ENCODE measurements around the gene KCTD21. TPM values are rescaled to one million over a fixed set of nuclear protein-coding genes. Genes with fewer than 3 reads are reported as not detected.
"Not testable (repeated sequence)": the region's sequence is repeated elsewhere in the genome, so short reads cannot be mapped to it uniquely, and the experiment has no call there.

KCTD21 gene
- polyA plus RNA-seq, 2 donors: 6.3 to 7.0 TPM

DNA sequence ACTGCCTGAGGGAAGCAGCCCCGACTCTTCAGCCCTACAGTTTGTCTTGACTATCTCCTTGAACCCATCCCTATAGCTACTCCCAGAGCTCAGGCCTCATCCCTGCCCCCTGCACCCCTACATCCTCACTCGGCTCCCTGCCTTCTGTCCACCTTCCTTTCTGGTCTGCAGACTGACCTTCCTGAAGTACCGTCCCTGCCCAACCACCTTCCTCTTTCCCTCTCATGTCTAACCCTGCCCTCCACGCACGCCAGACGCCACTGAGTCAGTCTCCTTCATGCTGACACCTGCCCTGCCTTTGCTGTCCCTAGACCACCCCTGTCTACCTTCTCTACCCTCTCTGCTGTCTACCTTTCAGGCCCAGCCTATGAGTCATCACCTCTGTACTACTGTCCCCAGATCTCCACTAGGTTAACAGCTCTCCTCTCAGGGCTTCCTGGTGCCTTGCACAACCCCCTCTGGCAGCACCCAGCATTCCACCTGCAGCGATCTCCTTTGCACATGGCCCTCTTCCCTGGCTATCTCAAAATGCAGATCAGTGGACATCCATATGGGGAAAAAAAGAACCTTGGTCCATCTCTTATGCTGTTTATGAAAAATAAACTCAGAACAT is 8.9 kb downstream of the KCTD21 start:
- 84 to 86% methylated on average over 7 of the region's 7 CpGs for WGBS, 2 donors
- Histone ChIP-seq H3K4me1 (ENCODE audit: control insufficient read depth in 2 of 2, insufficient read depth in 2 of 2, low read length in 1 of 2) (peaks cover 4 to 5% of the 10 kb centered on the region in 2 donors), H3K9me3 (ENCODE audit: control insufficient read depth in 2 of 2, insufficient read depth in 1 of 2, low read depth in 1 of 2, low read length in 1 of 2) (no peaks in the 10 kb centered on the region), H3K36me3 (ENCODE audit: control insufficient read depth in 2 of 2, insufficient read depth in 2 of 2, low read length in 1 of 2) (peaks cover 2 to 5% of the 10 kb centered on the region in 2 donors), H3K27ac (ENCODE audit: low read depth in 2 of 2, low read length in 1 of 2) (no peak overlapping the region), H3K27me3 (ENCODE audit: control insufficient read depth in 1 of 2, insufficient read depth in 2 of 2, low read length in 2 of 2) (no peaks in the 10 kb centered on the region), H3K4me3 (ENCODE audit: low read depth in 1 of 2, low read length in 2 of 2) (no peak overlapping the region)

DNA sequence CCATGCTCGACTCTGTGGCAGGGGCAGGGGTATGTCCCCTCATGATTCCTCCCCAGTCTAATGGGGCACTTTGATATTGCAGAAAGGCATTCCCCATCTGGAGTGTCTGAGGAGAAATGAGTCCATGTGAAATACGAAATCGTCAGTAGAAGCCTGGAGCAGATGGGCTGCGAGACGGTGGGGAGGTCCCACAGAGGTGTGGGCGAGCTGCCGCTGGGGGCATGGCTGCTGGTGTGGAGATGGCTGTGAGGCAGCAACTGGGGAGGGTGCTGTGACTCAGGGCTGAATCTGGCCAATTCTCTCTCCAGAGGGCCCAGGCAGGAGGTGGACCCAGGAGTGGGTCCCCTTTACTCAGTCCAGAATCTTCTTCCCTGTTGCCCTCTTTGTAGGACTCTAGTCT is 11.2 kb downstream of the KCTD21 start:
- H3K4me1 ChIP-seq (ENCODE audit: control insufficient read depth in 2 of 2, insufficient read depth in 2 of 2, low read length in 1 of 2): peaks cover 4 to 5% of the 10 kb centered on the region in 2 donors
- H3K36me3 ChIP-seq (ENCODE audit: control insufficient read depth in 2 of 2, insufficient read depth in 2 of 2, low read length in 1 of 2): peaks cover 13 to 14% of the 10 kb centered on the region in 2 donors
- H3K27me3 ChIP-seq (ENCODE audit: control insufficient read depth in 1 of 2, insufficient read depth in 2 of 2, low read length in 2 of 2): no peaks in the 10 kb centered on the region
- no peaks in the 10 kb centered on the region for H3K9me3 ChIP-seq (ENCODE audit: control insufficient read depth in 2 of 2, insufficient read depth in 1 of 2, low read depth in 1 of 2, low read length in 1 of 2)
- no peak overlapping the region for H3K27ac ChIP-seq (ENCODE audit: low read depth in 2 of 2, low read length in 1 of 2)
- WGBS, 2 donors: 92 to 95% methylated on average over 7 of the region's 7 CpGs
- H3K4me3 ChIP-seq (ENCODE audit: low read depth in 1 of 2, low read length in 2 of 2): no peak overlapping the region

DNA sequence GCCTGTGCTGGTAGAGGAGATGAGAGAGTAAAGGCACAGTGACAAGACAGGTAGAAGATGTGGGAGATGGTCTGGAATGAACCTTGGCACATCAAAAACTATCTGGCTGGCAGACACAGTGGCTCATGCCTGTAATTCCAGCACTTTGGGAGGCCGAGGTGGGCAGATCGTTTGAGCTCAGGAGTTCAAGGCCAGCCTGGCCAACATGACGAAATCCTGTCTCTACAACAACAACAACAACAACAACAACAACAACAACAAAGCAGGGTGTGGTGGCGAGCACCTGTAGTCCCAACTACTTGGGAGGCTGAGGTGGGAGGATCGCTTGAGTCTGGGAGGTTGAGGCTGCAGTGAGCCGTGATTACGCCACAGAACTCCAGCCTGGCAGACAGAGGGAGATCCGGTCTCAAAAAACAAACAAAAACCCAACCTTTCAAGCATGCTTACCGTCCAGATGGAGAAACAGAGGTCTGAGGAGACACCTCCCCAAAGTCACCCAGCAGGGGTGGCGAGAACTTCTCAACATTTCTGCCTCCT is 11.8 kb downstream of the KCTD21 start:
- H3K36me3 ChIP-seq (ENCODE audit: control insufficient read depth in 2 of 2, insufficient read depth in 2 of 2, low read length in 1 of 2): peaks cover 14 to 18% of the 10 kb centered on the region in 2 donors
- H3K4me3 ChIP-seq (ENCODE audit: low read depth in 1 of 2, low read length in 2 of 2): no peak overlapping the region
- H3K27me3 ChIP-seq (ENCODE audit: control insufficient read depth in 1 of 2, insufficient read depth in 2 of 2, low read length in 2 of 2): no peaks in the 10 kb centered on the region
- H3K4me1 ChIP-seq (ENCODE audit: control insufficient read depth in 2 of 2, insufficient read depth in 2 of 2, low read length in 1 of 2): peaks cover 4 to 5% of the 10 kb centered on the region in 2 donors
- H3K9me3 ChIP-seq (ENCODE audit: control insufficient read depth in 2 of 2, insufficient read depth in 1 of 2, low read depth in 1 of 2, low read length in 1 of 2): no peaks in the 10 kb centered on the region
- 93 to 94% methylated on average over 10 of the region's 10 CpGs for WGBS, 2 donors
- H3K27ac ChIP-seq (ENCODE audit: low read depth in 2 of 2, low read length in 1 of 2): no peak overlapping the region

DNA sequence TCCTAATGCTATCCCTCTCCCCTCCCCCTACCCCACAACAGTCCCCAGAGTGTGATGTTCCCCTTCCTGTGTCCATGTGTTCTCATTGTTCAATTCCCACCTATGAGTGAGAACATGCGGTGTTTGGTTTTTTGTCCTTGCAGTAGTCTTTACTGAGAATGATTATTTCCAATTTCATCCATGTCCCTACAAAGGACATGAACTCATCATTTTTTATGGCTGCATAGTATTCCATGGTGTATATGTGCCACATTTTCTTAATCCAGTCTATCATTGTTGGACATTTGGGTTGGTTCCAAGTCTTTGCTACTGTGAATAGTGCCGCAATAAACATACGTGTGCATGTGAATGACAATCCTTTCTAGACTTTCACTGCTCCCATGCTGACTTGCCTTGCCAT is 12.6 kb downstream of the KCTD21 start:
- peaks cover 14 to 19% of the 10 kb centered on the region in 2 donors for H3K36me3 ChIP-seq (ENCODE audit: control insufficient read depth in 2 of 2, insufficient read depth in 2 of 2, low read length in 1 of 2)
- H3K4me1 ChIP-seq (ENCODE audit: control insufficient read depth in 2 of 2, insufficient read depth in 2 of 2, low read length in 1 of 2); H3K27me3 ChIP-seq (ENCODE audit: control insufficient read depth in 1 of 2, insufficient read depth in 2 of 2, low read length in 2 of 2); H3K27ac ChIP-seq (ENCODE audit: low read depth in 2 of 2, low read length in 1 of 2); H3K9me3 ChIP-seq (ENCODE audit: control insufficient read depth in 2 of 2, insufficient read depth in 1 of 2, low read depth in 1 of 2, low read length in 1 of 2); H3K4me3 ChIP-seq (ENCODE audit: low read depth in 1 of 2, low read length in 2 of 2): not testable (repeated sequence)
- WGBS, 2 donors: 98 to 99% methylated on average over 3 of the region's 3 CpGs

DNA sequence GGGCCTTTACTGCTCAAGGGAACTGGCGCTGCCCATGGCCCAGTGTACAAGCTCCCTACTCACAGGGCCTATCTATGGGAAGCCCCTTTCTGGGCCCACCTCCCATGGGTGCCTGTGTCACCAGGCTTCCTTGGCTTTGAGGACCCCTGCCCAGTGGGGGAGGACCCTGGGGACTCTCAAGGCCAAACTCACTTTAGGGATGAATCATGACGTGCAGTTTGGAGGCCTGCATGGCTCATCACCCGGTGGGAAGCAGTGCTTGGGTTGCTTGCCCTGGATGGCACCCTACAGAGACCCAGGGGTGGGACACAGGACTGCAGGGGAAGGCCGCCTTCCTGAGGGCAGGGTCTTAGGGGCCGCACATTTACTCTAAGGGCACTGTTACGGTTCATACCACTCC is 16.5 kb downstream of the KCTD21 start:
- Histone ChIP-seq H3K4me1 (ENCODE audit: control insufficient read depth in 2 of 2, insufficient read depth in 2 of 2, low read length in 1 of 2) (peaks cover 0 to 4% of the 10 kb centered on the region in 2 donors), H3K27ac (ENCODE audit: low read depth in 2 of 2, low read length in 1 of 2) (no peak overlapping the region), H3K27me3 (ENCODE audit: control insufficient read depth in 1 of 2, insufficient read depth in 2 of 2, low read length in 2 of 2) (no peaks in the 10 kb centered on the region), H3K36me3 (ENCODE audit: control insufficient read depth in 2 of 2, insufficient read depth in 2 of 2, low read length in 1 of 2) (peaks cover 10 to 23% of the 10 kb centered on the region in 2 donors), H3K4me3 (ENCODE audit: low read depth in 1 of 2, low read length in 2 of 2) (no peak overlapping the region), H3K9me3 (ENCODE audit: control insufficient read depth in 2 of 2, insufficient read depth in 1 of 2, low read depth in 1 of 2, low read length in 1 of 2) (no peaks in the 10 kb centered on the region)
- WGBS, 2 donors: 88 to 95% methylated on average over 6 of the region's 6 CpGs

DNA sequence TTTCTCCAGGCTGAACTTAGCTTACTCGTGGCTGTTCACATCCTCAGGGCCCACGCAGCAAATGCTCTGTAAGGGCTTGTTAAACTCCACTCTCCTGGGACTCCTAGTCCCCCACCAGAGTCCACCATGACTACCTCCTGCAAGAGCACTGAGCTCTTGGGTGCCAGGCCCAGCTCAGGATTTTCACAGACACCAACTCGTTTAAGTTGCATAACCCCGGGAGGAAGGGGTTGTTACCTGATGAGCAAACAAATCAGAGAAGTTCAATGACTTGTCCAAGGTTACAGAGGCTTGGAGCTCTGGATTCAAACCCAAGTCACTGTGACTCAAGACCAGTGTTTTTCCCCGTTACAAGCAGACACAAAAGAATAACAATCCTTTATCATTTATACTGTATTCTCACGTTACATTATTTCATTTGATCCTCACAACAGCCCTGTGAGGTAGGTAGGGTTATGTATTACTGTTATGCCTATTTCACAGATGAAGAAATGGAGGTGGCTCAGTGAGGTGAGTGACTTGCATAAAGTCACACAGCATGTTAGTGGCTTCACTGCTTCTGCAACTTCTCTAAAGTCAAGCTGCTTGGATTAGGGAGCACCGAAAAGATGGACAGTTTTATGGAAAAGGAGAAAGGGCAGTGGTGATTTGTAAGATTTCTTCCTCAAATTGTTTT is 17.4 kb downstream of the KCTD21 start:
- H3K27me3 ChIP-seq (ENCODE audit: control insufficient read depth in 1 of 2, insufficient read depth in 2 of 2, low read length in 2 of 2): no peaks in the 10 kb centered on the region
- H3K36me3 ChIP-seq (ENCODE audit: control insufficient read depth in 2 of 2, insufficient read depth in 2 of 2, low read length in 1 of 2): peaks cover 9 to 21% of the 10 kb centered on the region in 2 donors
- H3K4me1 ChIP-seq (ENCODE audit: control insufficient read depth in 2 of 2, insufficient read depth in 2 of 2, low read length in 1 of 2): peaks cover 0 to 4% of the 10 kb centered on the region in 2 donors
- WGBS, 2 donors: 78 to 81% methylated on average over 7 of the region's 7 CpGs
- no peak overlapping the region for H3K4me3 ChIP-seq (ENCODE audit: low read depth in 1 of 2, low read length in 2 of 2)
- H3K9me3 ChIP-seq (ENCODE audit: control insufficient read depth in 2 of 2, insufficient read depth in 1 of 2, low read depth in 1 of 2, low read length in 1 of 2): no peaks in the 10 kb centered on the region
- no peak overlapping the region for H3K27ac ChIP-seq (ENCODE audit: low read depth in 2 of 2, low read length in 1 of 2)

DNA sequence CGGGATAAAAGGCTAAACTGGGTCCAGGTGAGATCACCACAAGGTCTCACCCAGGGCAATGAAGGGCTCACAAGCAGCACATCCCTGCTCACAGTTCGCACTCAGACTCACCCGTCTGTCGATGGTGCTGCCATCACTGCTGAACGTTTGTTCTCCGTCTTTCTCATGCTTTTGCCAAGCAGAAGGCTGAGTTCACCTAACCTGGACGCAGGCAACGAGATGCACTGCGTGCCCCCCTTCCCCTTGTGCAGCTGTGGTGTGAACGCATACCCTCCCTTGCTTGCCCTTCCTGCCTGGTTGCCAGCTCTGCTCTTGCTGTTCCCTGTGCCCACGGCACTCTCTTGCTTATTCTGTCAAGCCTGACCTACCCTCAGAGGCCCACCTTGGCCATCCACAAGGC is 18.0 kb downstream of the KCTD21 start:
- Histone ChIP-seq H3K9me3 (ENCODE audit: control insufficient read depth in 2 of 2, insufficient read depth in 1 of 2, low read depth in 1 of 2, low read length in 1 of 2) (no peaks in the 10 kb centered on the region), H3K4me3 (ENCODE audit: low read depth in 1 of 2, low read length in 2 of 2) (no peak overlapping the region), H3K27me3 (ENCODE audit: control insufficient read depth in 1 of 2, insufficient read depth in 2 of 2, low read length in 2 of 2) (no peaks in the 10 kb centered on the region), H3K36me3 (ENCODE audit: control insufficient read depth in 2 of 2, insufficient read depth in 2 of 2, low read length in 1 of 2) (peaks cover 9 to 21% of the 10 kb centered on the region in 2 donors), H3K4me1 (ENCODE audit: control insufficient read depth in 2 of 2, insufficient read depth in 2 of 2, low read length in 1 of 2) (peaks cover 0 to 4% of the 10 kb centered on the region in 2 donors), H3K27ac (ENCODE audit: low read depth in 2 of 2, low read length in 1 of 2) (no peak overlapping the region)
- 91 to 92% methylated on average over 11 of the region's 11 CpGs for WGBS, 2 donors

DNA sequence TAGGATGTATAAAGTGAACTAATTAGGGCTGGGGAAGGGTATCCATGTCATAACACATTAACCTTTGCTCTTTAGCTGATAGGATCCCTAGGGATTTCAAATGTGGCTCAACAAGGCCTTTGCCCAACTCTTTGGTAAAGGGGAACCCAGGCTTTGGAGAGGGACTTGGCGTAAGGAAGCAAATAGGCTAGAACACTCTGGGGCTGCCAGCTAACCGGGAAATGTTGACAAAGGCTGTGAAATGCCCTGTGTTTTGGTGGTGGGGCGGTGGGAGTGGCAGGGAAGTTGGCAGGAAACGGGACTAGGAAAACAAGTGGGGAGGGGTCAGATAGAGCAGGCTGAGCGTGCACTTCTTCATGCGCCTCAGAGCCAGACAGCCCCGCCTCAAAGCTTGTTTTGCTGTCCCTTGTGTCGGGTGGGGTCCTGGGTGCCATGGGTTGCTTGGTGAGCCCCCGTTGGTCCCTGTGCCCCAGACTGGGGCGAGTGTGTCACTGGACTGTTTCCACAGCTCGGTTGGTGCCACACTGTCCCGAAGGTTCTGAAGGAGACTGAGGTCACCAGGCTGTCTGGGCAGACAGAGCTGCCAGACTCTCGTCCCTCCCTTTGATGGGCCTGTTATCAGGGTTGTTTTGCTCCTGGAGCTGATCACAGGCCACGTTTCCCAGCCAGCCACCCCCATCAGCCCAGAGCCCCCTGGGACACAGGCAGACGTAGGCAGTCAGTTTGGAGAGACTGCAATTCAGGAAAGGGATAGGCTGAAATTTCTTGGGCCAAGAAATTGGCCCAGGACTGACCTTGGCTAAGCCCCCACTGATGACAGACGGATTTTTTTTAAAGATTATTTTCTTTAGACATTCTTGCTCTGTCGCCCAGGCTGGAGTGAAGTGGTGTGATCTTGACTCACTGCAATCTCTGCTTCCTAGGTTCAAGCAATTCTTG is 19.6 kb downstream of the KCTD21 start:
- peaks cover 0 to 4% of the 10 kb centered on the region in 2 donors for H3K4me1 ChIP-seq (ENCODE audit: control insufficient read depth in 2 of 2, insufficient read depth in 2 of 2, low read length in 1 of 2)

DNA sequence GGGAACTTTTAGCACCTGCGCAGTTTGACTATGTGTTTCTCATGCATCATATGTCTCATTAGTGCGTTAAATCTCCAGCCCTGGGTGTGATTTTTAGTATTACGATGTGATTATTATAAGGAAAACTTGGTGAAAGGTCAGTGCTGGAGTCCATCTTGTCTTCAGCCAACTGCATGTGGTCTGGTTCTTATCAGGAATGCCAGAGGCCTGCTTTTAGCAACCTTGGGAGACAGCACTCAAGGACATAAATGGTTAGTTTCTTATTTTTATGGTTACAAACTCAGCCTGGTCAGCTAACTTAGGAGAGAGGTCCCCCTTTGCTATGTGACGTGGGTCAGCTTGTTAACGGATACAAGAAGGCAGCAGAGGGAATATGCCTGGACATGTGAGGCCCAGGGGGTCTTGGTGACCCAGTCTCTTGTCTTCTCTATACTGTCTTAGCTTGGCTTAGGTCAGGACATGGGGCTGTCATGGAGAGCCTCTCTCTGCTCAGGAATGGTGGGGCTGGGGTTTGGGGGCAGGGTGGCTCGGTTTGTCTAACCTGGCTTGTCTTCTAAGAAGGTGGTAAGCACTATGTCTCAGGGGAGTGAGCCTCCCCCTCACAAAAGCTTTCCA is 21.5 kb downstream of the KCTD21 start:
- H3K27me3 ChIP-seq (ENCODE audit: control insufficient read depth in 1 of 2, insufficient read depth in 2 of 2, low read length in 2 of 2): no peaks in the 10 kb centered on the region
- no peak overlapping the region for H3K27ac ChIP-seq (ENCODE audit: low read depth in 2 of 2, low read length in 1 of 2)
- 88 to 92% methylated on average over 6 of the region's 6 CpGs for WGBS, 2 donors
- no peak overlapping the region for H3K4me3 ChIP-seq (ENCODE audit: low read depth in 1 of 2, low read length in 2 of 2)
- peaks cover 0 to 4% of the 10 kb centered on the region in 2 donors for H3K4me1 ChIP-seq (ENCODE audit: control insufficient read depth in 2 of 2, insufficient read depth in 2 of 2, low read length in 1 of 2)
- H3K9me3 ChIP-seq (ENCODE audit: control insufficient read depth in 2 of 2, insufficient read depth in 1 of 2, low read depth in 1 of 2, low read length in 1 of 2): no peaks in the 10 kb centered on the region
- H3K36me3 ChIP-seq (ENCODE audit: control insufficient read depth in 2 of 2, insufficient read depth in 2 of 2, low read length in 1 of 2): peaks cover 0 to 8% of the 10 kb centered on the region in 2 donors

More for the DNA sequence above, 19.6 kb downstream of the KCTD21 start:
- Histone ChIP-seq H3K4me3 (ENCODE audit: low read depth in 1 of 2, low read length in 2 of 2) (no peak overlapping the region), H3K27me3 (ENCODE audit: control insufficient read depth in 1 of 2, insufficient read depth in 2 of 2, low read length in 2 of 2) (no peaks in the 10 kb centered on the region), H3K36me3 (ENCODE audit: control insufficient read depth in 2 of 2, insufficient read depth in 2 of 2, low read length in 1 of 2) (peaks cover 6 to 17% of the 10 kb centered on the region in 2 donors), H3K27ac (ENCODE audit: low read depth in 2 of 2, low read length in 1 of 2) (peak overlapping the region; percentile 50 to 75), H3K9me3 (ENCODE audit: control insufficient read depth in 2 of 2, insufficient read depth in 1 of 2, low read depth in 1 of 2, low read length in 1 of 2) (no peaks in the 10 kb centered on the region)
- WGBS, 2 donors: 53 to 59% methylated on average over 16 to 17 of the region's 17 CpGs

All from esophagus (tissue), 2 donors.